ENCODE data around the gene IL9.

IL9 gene

DNA sequence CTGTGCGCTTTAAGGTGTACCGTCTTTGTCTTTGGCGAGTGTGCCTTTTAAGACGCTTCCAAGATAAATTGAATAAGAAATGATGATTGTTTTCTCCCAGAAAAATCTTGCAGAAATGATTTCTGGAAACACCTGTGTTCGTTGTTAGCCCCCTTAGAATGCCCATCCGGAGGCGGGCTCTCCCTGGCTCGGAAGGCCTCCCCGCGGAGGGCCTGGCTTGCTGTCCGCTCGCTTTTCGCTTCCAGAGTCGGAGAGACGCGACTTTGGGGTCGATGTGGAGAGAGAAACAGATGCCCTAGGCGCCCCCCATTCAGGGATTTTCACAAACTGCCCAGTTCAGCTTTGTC, 35.3 kb upstream of the IL9 start:
- H3K27ac ChIP-seq: no peak overlapping the region
- TF ChIP-seq, protein P1, sequence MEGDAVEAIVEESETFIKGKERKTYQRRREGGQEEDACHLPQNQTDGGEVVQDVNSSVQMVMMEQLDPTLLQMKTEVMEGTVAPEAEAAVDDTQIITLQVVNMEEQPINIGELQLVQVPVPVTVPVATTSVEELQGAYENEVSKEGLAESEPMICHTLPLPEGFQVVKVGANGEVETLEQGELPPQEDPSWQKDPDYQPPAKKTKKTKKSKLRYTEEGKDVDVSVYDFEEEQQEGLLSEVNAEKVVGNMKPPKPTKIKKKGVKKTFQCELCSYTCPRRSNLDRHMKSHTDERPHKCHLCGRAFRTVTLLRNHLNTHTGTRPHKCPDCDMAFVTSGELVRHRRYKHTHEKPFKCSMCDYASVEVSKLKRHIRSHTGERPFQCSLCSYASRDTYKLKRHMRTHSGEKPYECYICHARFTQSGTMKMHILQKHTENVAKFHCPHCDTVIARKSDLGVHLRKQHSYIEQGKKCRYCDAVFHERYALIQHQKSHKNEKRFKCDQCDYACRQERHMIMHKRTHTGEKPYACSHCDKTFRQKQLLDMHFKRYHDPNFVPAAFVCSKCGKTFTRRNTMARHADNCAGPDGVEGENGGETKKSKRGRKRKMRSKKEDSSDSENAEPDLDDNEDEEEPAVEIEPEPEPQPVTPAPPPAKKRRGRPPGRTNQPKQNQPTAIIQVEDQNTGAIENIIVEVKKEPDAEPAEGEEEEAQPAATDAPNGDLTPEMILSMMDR (IDR thresholded peaks at IDR 0.05): no peak
- TF ChIP-seq ZFX (IDR thresholded peaks at IDR 0.05; ENCODE audit: borderline replicate concordance): no peak

DNA sequence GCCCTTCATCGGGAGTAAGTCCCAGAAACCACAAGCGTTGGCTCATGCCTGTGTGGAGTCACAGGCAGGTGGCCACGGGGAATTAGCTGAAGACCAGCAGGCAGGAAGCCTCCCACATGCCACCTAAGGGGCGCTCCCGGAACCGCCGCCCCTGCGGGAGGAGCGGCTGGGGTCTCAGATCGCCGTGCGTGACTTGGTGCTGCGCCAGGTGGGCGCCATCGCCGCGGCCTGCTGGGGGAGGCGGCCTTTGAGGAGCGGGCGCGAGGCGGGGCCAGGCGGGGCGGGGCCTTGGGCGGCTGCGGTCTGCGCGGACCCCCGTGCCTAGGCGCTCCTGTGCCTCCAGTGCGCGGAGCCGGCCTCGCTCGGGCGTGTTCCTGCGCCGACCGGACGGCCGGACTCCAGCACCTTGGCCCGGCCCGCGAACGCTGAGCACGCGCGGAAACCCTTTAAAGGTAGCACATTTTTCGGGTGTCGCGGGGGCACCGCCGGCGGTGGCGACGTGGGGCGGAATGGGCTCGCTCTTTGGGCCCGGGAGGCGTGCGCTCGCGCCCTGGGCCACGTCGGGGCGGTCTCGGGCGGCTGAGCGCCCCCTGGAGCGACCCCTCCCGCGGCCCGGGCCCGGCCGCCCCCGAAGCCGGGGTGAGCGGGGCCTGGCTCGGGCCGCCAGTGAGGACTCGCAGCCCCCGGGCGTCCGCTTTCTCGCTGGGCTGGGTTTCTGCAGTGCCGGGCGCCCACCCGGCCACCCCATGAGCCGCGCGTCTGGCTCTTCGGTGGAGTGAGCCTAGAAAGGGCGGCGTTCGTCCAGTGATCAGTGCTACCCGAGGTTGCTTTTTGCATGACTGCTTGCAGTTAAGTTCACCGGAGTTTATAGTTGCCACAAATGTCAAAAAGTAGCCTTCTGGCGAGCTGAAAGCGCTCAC, 34.6 kb upstream of the IL9 start:
- no peak overlapping the region for H3K27ac ChIP-seq
- no peak for TF ChIP-seq ZFX (IDR thresholded peaks at IDR 0.05; ENCODE audit: borderline replicate concordance)
- TF ChIP-seq, protein P1 (IDR thresholded peaks at IDR 0.05): no peak

DNA sequence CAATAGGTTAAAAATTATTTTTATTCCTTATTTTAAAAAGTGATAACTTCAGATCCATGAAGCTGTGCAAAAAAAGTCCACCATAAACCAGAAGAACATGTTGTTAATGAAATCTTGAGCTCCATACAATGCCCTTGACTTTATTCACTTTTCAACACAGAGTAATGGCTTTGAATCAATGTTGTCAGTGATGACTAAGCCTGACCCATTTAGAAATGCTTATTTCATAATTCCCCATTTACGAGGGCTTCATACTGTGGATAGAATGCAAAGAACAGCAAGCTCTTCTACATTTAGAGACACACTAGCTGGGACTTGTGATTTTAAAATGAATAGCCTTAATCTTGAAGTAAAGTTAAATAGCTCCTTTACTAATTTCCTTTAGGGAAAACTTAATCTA, 25.7 kb upstream of the IL9 start:
- no peak for TF ChIP-seq ZFX (IDR thresholded peaks at IDR 0.05; ENCODE audit: borderline replicate concordance)
- TF ChIP-seq, protein P1 (IDR thresholded peaks at IDR 0.05): no peak
- no peak overlapping the region for H3K27ac ChIP-seq

DNA sequence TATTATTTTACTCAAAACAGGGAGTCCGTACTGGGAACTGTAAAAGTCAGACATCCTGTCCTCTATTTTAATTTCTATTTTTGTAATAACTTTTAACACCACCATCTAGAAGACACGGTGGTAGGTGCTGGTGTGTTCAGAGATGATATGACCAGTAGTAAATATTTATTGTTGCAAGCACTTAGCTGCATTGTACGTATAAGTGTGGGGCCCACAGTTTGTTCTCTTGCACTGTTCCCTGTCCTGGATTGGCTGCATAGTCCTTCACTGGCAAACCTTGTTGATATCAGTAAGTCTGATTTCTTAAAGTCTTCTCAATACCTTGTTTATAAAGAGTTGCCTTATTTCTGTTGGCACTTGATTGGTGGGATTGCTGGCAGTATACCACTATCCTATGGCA, 24.6 kb upstream of the IL9 start:
- TF ChIP-seq, protein P1 (IDR thresholded peaks at IDR 0.05): no peak
- TF ChIP-seq ZFX (IDR thresholded peaks at IDR 0.05; ENCODE audit: borderline replicate concordance): no peak
- H3K27ac ChIP-seq: no peak overlapping the region

DNA sequence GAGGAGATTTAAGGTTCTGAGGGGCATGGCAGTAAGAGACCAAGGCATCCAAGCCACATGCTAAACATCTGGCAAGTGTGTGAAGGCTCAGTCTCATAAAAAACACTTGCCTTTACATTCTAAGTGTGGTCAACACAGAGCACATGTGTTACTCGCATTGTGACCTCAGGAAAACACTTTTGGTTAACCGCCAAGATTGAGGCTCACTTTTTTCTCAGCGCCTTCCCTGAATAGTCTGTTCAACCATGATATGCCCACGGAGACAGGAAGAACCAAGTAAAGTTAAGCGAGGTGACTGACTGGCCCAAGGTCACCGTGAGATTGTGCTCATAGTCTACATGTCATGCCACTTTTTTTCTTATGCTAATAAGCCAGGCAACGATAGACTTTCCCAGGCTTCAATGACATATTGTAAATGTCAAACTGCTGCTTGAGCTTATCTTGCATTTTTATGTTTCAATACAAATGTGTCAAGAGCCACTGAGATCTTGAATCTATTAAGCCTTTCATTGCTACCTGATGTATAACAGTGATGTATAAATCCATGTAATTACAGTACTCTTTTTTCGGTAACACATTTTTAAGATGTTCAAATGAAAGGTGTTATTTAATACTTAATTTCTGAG, 21.1 kb upstream of the IL9 start:
- no peak for TF ChIP-seq ZFX (IDR thresholded peaks at IDR 0.05; ENCODE audit: borderline replicate concordance)
- TF ChIP-seq, protein P1 (IDR thresholded peaks at IDR 0.05): no peak
- H3K27ac ChIP-seq: no peak overlapping the region

DNA sequence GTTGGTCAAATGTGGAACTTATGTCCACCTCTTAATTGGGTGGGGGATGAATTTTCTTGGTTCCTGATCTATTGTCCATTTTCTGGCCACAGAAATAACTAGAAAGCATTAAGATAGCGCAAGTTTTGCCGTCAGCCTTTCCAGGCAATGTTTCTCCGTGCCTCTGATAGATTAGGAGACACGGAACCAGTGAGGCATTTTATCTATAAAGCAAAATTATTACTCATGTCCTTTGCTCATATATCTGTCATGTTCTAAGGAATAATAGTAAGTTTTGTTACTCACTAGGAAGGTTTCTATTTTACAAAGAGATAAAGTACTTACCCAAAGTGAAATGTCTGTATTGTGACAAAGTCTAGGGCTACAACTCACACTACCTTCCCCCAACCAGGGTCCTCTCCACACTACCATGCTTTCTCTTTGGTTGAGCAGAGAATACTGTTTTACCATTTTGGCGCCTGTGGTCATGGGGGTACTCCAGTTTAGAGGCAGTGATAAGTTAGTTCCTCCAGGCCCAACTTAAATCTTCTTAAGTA, 19.9 kb upstream of the IL9 start:
- TF ChIP-seq ZFX (IDR thresholded peaks at IDR 0.05; ENCODE audit: borderline replicate concordance): no peak
- TF ChIP-seq, protein P1 (IDR thresholded peaks at IDR 0.05): no peak
- H3K27ac ChIP-seq: no peak overlapping the region
